ENCODE results near the gene LPGAT1. TPM values are rescaled to one million over a fixed set of nuclear protein-coding genes. Genes with fewer than 3 reads are reported as not detected.

LPGAT1 gene
- polyA plus RNA-seq, 1 experiment = 16.5 TPM

DNA sequence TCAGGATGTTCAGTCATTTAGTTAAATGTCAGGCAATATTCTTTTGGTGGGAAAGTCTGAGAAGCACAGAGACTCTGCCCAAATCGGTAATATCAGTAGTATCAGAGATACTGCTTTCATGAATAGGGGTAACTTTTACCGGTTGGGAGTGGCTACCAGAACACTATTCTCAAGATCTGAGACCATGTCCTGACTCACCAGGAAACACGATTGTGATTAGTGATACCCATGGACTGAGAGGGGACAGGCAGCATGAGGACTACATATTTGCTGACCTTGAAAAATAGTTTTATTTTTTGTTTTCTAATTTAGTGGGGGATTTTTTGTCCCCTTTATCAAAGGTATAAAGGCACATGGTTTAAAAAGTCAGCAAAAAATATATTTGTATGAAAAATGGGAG, 79.1 kb downstream of the LPGAT1 start:
- ChIA-PET CTCF (no interaction called here), POLR2A (no interaction called here)
- no peak overlapping the region for H3K4me3 ChIP-seq (ENCODE audit: low read depth, low read length)
- no peak for DNase-seq (ENCODE audit: low read depth, low spot score)
- no peaks in the 10 kb centered on the region for H3K9me3 ChIP-seq (ENCODE audit: control insufficient read depth, insufficient read depth, low read length)
- H3K27me3 ChIP-seq (ENCODE audit: control insufficient read depth, insufficient read depth, low read length) = no peaks in the 10 kb centered on the region
- TF ChIP-seq CTCF (IDR thresholded peaks at IDR 0.05; ENCODE audit: low read depth, low read length) = no peak
- H3K27ac ChIP-seq (ENCODE audit: low read depth, low read length) = no peak overlapping the region

GRCh38 chr1:211750599-211750998, 80.0 kb downstream of the LPGAT1 start:
- POLR2A ChIA-PET = no interaction called here
- no peak overlapping the region for H3K4me3 ChIP-seq (ENCODE audit: low read depth, low read length)
- no peak for DNase-seq (ENCODE audit: low read depth, low spot score)
- H3K9me3 ChIP-seq (ENCODE audit: control insufficient read depth, insufficient read depth, low read length) = no peaks in the 10 kb centered on the region
- no peaks in the 10 kb centered on the region for H3K27me3 ChIP-seq (ENCODE audit: control insufficient read depth, insufficient read depth, low read length)
- CTCF ChIA-PET = no interaction called here
- TF ChIP-seq CTCF (IDR thresholded peaks at IDR 0.05; ENCODE audit: low read depth, low read length) = no peak
- H3K27ac ChIP-seq (ENCODE audit: low read depth, low read length) = no peak overlapping the region

GRCh38 chr1:211749251-211749650, 81.3 kb downstream of the LPGAT1 start:
- DNase-seq (ENCODE audit: low read depth, low spot score) = no peak
- no peak for TF ChIP-seq CTCF (IDR thresholded peaks at IDR 0.05; ENCODE audit: low read depth, low read length)
- ChIA-PET POLR2A (no interaction called here), CTCF (interaction anchor here (1.1 to 1.3 kb wide), 2 partner anchors 51 to 68 kb away, joined by 3 to 4 read pairs; no protein-coding TSS in a partner anchor)
- Histone ChIP-seq H3K27ac (ENCODE audit: low read depth, low read length) (no peak overlapping the region), H3K4me3 (ENCODE audit: low read depth, low read length) (no peak overlapping the region), H3K27me3 (ENCODE audit: control insufficient read depth, insufficient read depth, low read length) (no peaks in the 10 kb centered on the region), H3K9me3 (ENCODE audit: control insufficient read depth, insufficient read depth, low read length) (no peaks in the 10 kb centered on the region)

- DNase-seq (ENCODE audit: low read depth, low spot score) = no peak
- Histone ChIP-seq H3K9me3 (ENCODE audit: control insufficient read depth, insufficient read depth, low read length) (no peaks in the 10 kb centered on the region), H3K27ac (ENCODE audit: low read depth, low read length) (no peak overlapping the region), H3K4me3 (ENCODE audit: low read depth, low read length) (no peak overlapping the region), H3K27me3 (ENCODE audit: control insufficient read depth, insufficient read depth, low read length) (no peaks in the 10 kb centered on the region)
- CTCF ChIA-PET = interaction anchor here (0.7 to 1.3 kb wide), 3 partner anchors 51 to 183 kb away, joined by 3 to 4 read pairs (median 3); no protein-coding TSS in a partner anchor
- TF ChIP-seq CTCF (IDR thresholded peaks at IDR 0.05; ENCODE audit: low read depth, low read length) = no peak
- POLR2A ChIA-PET = no interaction called here
These were observed 81.8 kb downstream of the LPGAT1 start for GRCh38 chr1:211748810-211749209.

DNA sequence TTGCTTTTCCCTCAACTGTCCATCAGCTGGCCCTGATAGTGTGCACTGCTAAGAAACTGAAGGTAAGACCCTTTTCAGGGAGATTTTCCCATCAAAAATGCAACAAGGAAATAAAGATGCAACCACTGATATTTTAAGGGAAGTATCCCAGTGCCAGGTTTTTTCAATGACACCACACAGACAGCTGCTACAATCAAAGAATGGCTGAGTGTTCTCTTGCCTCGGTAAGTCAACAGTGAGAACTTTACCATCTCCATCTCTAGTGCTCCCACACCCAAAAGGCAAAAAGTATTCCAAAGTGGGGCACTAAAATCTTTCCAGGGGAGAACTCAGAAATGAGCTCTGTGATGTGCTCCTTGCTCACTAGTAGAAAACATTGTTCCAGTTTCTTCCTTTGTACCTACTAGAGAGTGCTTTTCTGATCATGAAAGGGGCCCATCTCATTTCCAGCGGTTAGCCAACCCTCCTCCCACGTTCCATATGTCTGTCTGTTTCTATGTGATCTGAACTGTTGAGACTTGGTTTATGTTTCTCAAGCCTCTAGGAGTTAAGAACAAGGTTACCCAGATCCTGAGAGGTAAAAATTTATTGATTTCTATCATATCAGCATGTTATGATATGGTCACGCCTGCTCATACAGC, 87.6 kb downstream of the LPGAT1 start:
- POLR2A ChIA-PET = no interaction called here

More for the DNA sequence above, 87.6 kb downstream of the LPGAT1 start:
- DNase-seq (ENCODE audit: low read depth, low spot score) = no peak
- no peaks in the 10 kb centered on the region for H3K27me3 ChIP-seq (ENCODE audit: control insufficient read depth, insufficient read depth, low read length)
- CTCF ChIA-PET = interaction anchor here (1.3 to 2.2 kb wide), 2 partner anchors 45 to 62 kb away, joined by 3 to 5 read pairs; no protein-coding TSS in a partner anchor
- no peaks in the 10 kb centered on the region for H3K9me3 ChIP-seq (ENCODE audit: control insufficient read depth, insufficient read depth, low read length)
- no peak overlapping the region for H3K4me3 ChIP-seq (ENCODE audit: low read depth, low read length)
- H3K27ac ChIP-seq (ENCODE audit: low read depth, low read length) = no peak overlapping the region
- TF ChIP-seq CTCF (IDR thresholded peaks at IDR 0.05; ENCODE audit: low read depth, low read length) = no peak
